ENCODE measurements around the gene APOL3.

- TF ChIP-seq, protein P1, sequence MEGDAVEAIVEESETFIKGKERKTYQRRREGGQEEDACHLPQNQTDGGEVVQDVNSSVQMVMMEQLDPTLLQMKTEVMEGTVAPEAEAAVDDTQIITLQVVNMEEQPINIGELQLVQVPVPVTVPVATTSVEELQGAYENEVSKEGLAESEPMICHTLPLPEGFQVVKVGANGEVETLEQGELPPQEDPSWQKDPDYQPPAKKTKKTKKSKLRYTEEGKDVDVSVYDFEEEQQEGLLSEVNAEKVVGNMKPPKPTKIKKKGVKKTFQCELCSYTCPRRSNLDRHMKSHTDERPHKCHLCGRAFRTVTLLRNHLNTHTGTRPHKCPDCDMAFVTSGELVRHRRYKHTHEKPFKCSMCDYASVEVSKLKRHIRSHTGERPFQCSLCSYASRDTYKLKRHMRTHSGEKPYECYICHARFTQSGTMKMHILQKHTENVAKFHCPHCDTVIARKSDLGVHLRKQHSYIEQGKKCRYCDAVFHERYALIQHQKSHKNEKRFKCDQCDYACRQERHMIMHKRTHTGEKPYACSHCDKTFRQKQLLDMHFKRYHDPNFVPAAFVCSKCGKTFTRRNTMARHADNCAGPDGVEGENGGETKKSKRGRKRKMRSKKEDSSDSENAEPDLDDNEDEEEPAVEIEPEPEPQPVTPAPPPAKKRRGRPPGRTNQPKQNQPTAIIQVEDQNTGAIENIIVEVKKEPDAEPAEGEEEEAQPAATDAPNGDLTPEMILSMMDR (conservative IDR thresholded peaks at IDR 0.05 in 1 of 2, IDR thresholded peaks at IDR 0.05 in 1 of 2; ENCODE audit: extremely low read depth in 1 of 2, insufficient read depth in 1 of 2, low read depth in 1 of 2, low read length in 2 of 2), result no peak
- TF ChIP-seq EZH2 (IDR thresholded peaks at IDR 0.05; ENCODE audit: borderline replicate concordance, low read length), result no peak
These were observed 12.1 kb downstream of the APOL3 start for GRCh38 chr22:36148411-36148810.

Data from mammary epithelial cell (primary cell).